Measurements from ENCODE around the gene GOLGA6A. TPM values are rescaled to one million over a fixed set of nuclear protein-coding genes. Genes with fewer than 3 reads are reported as not detected.
A peak's percentile ranks its signal among the peaks of the same experiment; 100 is the strongest.

GOLGA6A gene
- total RNA-seq, 1 experiment from 2014 or later = 6.0 TPM

GRCh38 chr15:74130155-74130848 is 48.0 kb upstream of the GOLGA6A start, which contains the start of gene ISLR2 (continued):
- TF ChIP-seq MLX (CRISPR knock-in tag; IDR thresholded peaks at IDR 0.05) (no peak), ERG (CRISPR knock-in tag; IDR thresholded peaks at IDR 0.05) (no peak), ELF4 (CRISPR knock-in tag; IDR thresholded peaks at IDR 0.05; ENCODE audit: low read depth) (no peak), ZNF121 (CRISPR knock-in tag; IDR thresholded peaks at IDR 0.05) (no peak), ZNF532 (CRISPR knock-in tag; IDR thresholded peaks at IDR 0.05; ENCODE audit: borderline replicate concordance) (no peak), USF2 (CRISPR knock-in tag; IDR thresholded peaks at IDR 0.05) (no peak; the same call in 1 of the 2 replicates), ZNF512 (CRISPR knock-in tag; IDR thresholded peaks at IDR 0.05; ENCODE audit: borderline replicate concordance) (no peak), CREB1 (CRISPR knock-in tag; IDR thresholded peaks at IDR 0.05) (peak; percentile 33; the same call in 1 of the 2 replicates), NR2C2 (CRISPR knock-in tag; IDR thresholded peaks at IDR 0.05) (no peak), OVOL2 (CRISPR knock-in tag; IDR thresholded peaks at IDR 0.05; ENCODE audit: borderline replicate concordance) (no peak), NR3C1 (CRISPR knock-in tag; conservative IDR thresholded peaks at IDR 0.05; ENCODE audit: low read depth) (no peak), CDX4 (CRISPR knock-in tag; IDR thresholded peaks at IDR 0.05; ENCODE audit: borderline replicate concordance) (no peak), HMGXB4 (CRISPR knock-in tag; IDR thresholded peaks at IDR 0.05) (no peak), FOXP4 (CRISPR knock-in tag; IDR thresholded peaks at IDR 0.05) (no peak), FOXK1 (CRISPR knock-in tag; IDR thresholded peaks at IDR 0.05) (0 out of 2 replicates have a peak, but pooled peaks have one; percentile 13), TEAD1 (CRISPR knock-in tag; IDR thresholded peaks at IDR 0.05) (no peak; the same call in 1 of the 2 replicates), TEAD4 (CRISPR knock-in tag; IDR thresholded peaks at IDR 0.05) (no peak; the same call in 1 of the 2 replicates), ZBTB43 (CRISPR knock-in tag; IDR thresholded peaks at IDR 0.05) (0 out of 2 replicates have a peak, but pooled peaks have one; percentile 47), NFATC4 (CRISPR knock-in tag; IDR thresholded peaks at IDR 0.05) (no peak), E2F1 (CRISPR knock-in tag; IDR thresholded peaks at IDR 0.05) (0 out of 2 replicates have a peak, but pooled peaks have one; percentile 20), GTF2I (CRISPR knock-in tag; conservative IDR thresholded peaks at IDR 0.05) (no peak), NFE2L1 (CRISPR knock-in tag; IDR thresholded peaks at IDR 0.05) (no peak)
